ENCODE data around the gene COA8. TPM values are rescaled to one million over a fixed set of nuclear protein-coding genes. Genes with fewer than 3 reads are reported as not detected.

Gene COA8
- total RNA-seq, 1 donor from 2014 or later, result 45.2 TPM

DNA sequence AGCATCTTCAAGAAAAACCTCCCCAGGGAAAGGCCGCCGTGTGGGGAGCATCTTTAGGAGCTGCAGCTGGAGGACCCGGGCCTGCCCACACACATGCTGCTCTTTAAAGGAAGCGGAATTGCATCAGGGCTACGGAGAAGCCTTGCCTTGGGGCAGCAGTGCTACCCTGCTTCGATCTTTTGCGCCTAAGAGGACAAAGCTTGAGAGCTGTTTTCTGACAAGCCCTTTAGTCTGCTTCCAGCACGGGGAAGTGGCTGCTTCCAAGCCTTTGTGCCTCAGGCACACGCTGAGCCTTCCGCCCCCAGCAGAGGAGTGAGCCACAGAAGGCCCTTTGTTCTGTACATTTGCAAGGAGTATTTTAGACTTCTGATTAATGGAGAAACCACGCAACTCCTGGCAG, 31.5 kb downstream of the COA8 start:
- H3K27me3 Mint-ChIP-seq (ENCODE audit: unreplicated experiment), result no peaks in the 10 kb centered on the region
- TF ChIP-seq CTCF (IDR thresholded peaks at IDR 0.05; ENCODE audit: unreplicated experiment), result no peak
- peaks cover 22% of the 10 kb centered on the region for H3K4me1 Mint-ChIP-seq (ENCODE audit: unreplicated experiment)
- peaks cover 9% of the 10 kb centered on the region for H3K36me3 Mint-ChIP-seq (ENCODE audit: low read depth, unreplicated experiment)
- H3K4me3 Mint-ChIP-seq (ENCODE audit: unreplicated experiment), result no peak overlapping the region
- H3K9me3 Mint-ChIP-seq (ENCODE audit: unreplicated experiment), result no peaks in the 10 kb centered on the region
- peak overlapping the region; percentile 83 for H3K27ac Mint-ChIP-seq (ENCODE audit: unreplicated experiment)
- no peak for DNase-seq (ENCODE audit: low spot score)

GRCh38 chr14:103597623-103598377, 35.0 kb downstream of the COA8 start:
- H3K4me1 Mint-ChIP-seq (ENCODE audit: unreplicated experiment), result peaks cover 22% of the 10 kb centered on the region
- peaks cover 7% of the 10 kb centered on the region for H3K36me3 Mint-ChIP-seq (ENCODE audit: low read depth, unreplicated experiment)
- DNase-seq (ENCODE audit: low spot score), result no peak
- H3K4me3 Mint-ChIP-seq (ENCODE audit: unreplicated experiment), result no peak overlapping the region
- no peaks in the 10 kb centered on the region for H3K9me3 Mint-ChIP-seq (ENCODE audit: unreplicated experiment)
- no peaks in the 10 kb centered on the region for H3K27me3 Mint-ChIP-seq (ENCODE audit: unreplicated experiment)
- no peak for TF ChIP-seq CTCF (IDR thresholded peaks at IDR 0.05; ENCODE audit: unreplicated experiment)
- no peak overlapping the region for H3K27ac Mint-ChIP-seq (ENCODE audit: unreplicated experiment)

GRCh38 chr14:103600503-103600902, 37.7 kb downstream of the COA8 start:
- TF ChIP-seq CTCF (IDR thresholded peaks at IDR 0.05; ENCODE audit: unreplicated experiment), result no peak
- Mint-ChIP-seq H3K4me1 (ENCODE audit: unreplicated experiment) (peaks cover 9% of the 10 kb centered on the region), H3K4me3 (ENCODE audit: unreplicated experiment) (no peak overlapping the region), H3K36me3 (ENCODE audit: low read depth, unreplicated experiment) (peaks cover 7% of the 10 kb centered on the region), H3K27me3 (ENCODE audit: unreplicated experiment) (peaks cover 3% of the 10 kb centered on the region), H3K27ac (ENCODE audit: unreplicated experiment) (no peak overlapping the region), H3K9me3 (ENCODE audit: unreplicated experiment) (no peaks in the 10 kb centered on the region)
- no peak for DNase-seq (ENCODE audit: low spot score)

DNA sequence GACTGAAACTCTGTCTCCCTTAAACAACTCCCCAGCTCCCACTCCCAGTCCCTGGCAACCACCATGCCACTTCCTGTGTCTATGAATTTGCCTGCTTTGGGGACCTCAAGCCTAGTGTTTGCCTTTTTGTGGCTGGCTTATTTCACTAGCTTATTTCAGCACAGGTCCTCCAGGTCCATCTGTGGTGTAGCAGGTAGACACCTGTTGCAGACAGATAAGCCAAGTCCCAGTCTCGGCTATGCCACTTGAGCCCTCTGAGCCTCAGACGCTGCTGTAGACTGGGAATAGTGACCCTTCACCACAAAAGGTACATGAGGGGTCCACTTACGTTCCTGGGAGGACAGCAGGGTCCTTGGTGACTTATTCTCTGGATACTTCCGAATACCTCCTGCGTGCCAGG, 41.9 kb downstream of the COA8 start:
- Mint-ChIP-seq H3K4me3 (ENCODE audit: unreplicated experiment) (no peak overlapping the region), H3K27ac (ENCODE audit: unreplicated experiment) (peak overlapping the region; percentile 30), H3K27me3 (ENCODE audit: unreplicated experiment) (peaks cover 19% of the 10 kb centered on the region), H3K9me3 (ENCODE audit: unreplicated experiment) (no peaks in the 10 kb centered on the region), H3K36me3 (ENCODE audit: low read depth, unreplicated experiment) (peaks cover 3% of the 10 kb centered on the region), H3K4me1 (ENCODE audit: unreplicated experiment) (peaks cover 22% of the 10 kb centered on the region)
- DNase-seq (ENCODE audit: low spot score), result no peak
- TF ChIP-seq CTCF (IDR thresholded peaks at IDR 0.05; ENCODE audit: unreplicated experiment), result no peak

- peaks cover 20% of the 10 kb centered on the region for H3K27me3 Mint-ChIP-seq (ENCODE audit: unreplicated experiment)
- peak; percentile 35 for DNase-seq (ENCODE audit: low spot score)
- peaks cover 12% of the 10 kb centered on the region for H3K9me3 Mint-ChIP-seq (ENCODE audit: unreplicated experiment)
- peaks cover 22% of the 10 kb centered on the region for H3K4me1 Mint-ChIP-seq (ENCODE audit: unreplicated experiment)
- H3K36me3 Mint-ChIP-seq (ENCODE audit: low read depth, unreplicated experiment), result peaks cover 11% of the 10 kb centered on the region
- peak overlapping the region; percentile 53 for H3K4me3 Mint-ChIP-seq (ENCODE audit: unreplicated experiment)
- TF ChIP-seq CTCF (IDR thresholded peaks at IDR 0.05; ENCODE audit: unreplicated experiment), result no peak
- H3K27ac Mint-ChIP-seq (ENCODE audit: unreplicated experiment), result no peak overlapping the region
Observed at GRCh38 chr14:103606963-103607668, 44.4 kb downstream of the COA8 start.
